CD4-positive, alpha-beta T cell treated with Interleukin-12 subunit alpha and Interleukin-12 subunit beta, for 1 hour (primary cell): ENCODE results near the gene PALS1.
A peak's percentile ranks its signal among the peaks of the same experiment; 100 is the strongest.

Source experiments
- DNase-seq: peaks from one replicate; pipeline ENCODE4 v3.0.0-alpha.2; 2020

Gene PALS1

GRCh38 chr14:67241411-67242167 lies at the start of gene PALS1:
TSS of gene PALS1 (plus strand) at chr14:67241435. CDS start at chr14:67279171, 37,736 bp downstream.
- DNase-seq = no peak

GRCh38 chr14:67191768-67192290 lies 49.4 kb upstream of the PALS1 start:
- DNase-seq = no peak

GRCh38 chr14:67192366-67192765 lies 48.9 kb upstream of the PALS1 start:
- no peak for DNase-seq

- no peak for DNase-seq
Observed at GRCh38 chr14:67195279-67195678, 46.0 kb upstream of the PALS1 start.

GRCh38 chr14:67199016-67199415 lies 42.2 kb upstream of the PALS1 start:
- DNase-seq = no peak

- no peak for DNase-seq
Observed at GRCh38 chr14:67207810-67208209, 33.4 kb upstream of the PALS1 start.

- DNase-seq = no peak
Observed at GRCh38 chr14:67218126-67218525, 23.1 kb upstream of the PALS1 start.

- DNase-seq = no peak
Observed at GRCh38 chr14:67221248-67221981, 19.8 kb upstream of the PALS1 start.

GRCh38 chr14:67221982-67222328 lies 19.3 kb upstream of the PALS1 start:
- no peak for DNase-seq

- no peak for DNase-seq
Observed at GRCh38 chr14:67225523-67225922, 15.7 kb upstream of the PALS1 start.

- no peak for DNase-seq
Observed at GRCh38 chr14:67228325-67228984, 12.8 kb upstream of the PALS1 start.

GRCh38 chr14:67232066-67232465 lies 9.2 kb upstream of the PALS1 start:
- no peak for DNase-seq

- no peak for DNase-seq
Observed at GRCh38 chr14:67232621-67233020, 8.6 kb upstream of the PALS1 start.

GRCh38 chr14:67237591-67237990 lies 3.6 kb upstream of the PALS1 start:
- no peak for DNase-seq

- DNase-seq = no peak
Observed at GRCh38 chr14:67239582-67239981, 1.7 kb upstream of the PALS1 start.

GRCh38 chr14:67240168-67240932 lies 885 bp upstream of the PALS1 start:
- peak; percentile 14 for DNase-seq

- DNase-seq = peak; percentile 92
Observed at GRCh38 chr14:67240978-67241410, 241 bp upstream of the PALS1 start.

GRCh38 chr14:67242168-67242420 lies 859 bp downstream of the PALS1 start:
- no peak for DNase-seq

GRCh38 chr14:67245104-67245503 lies 3.9 kb downstream of the PALS1 start:
- DNase-seq = no peak

- no peak for DNase-seq
Observed at GRCh38 chr14:67251573-67252226, 10.5 kb downstream of the PALS1 start.

- no peak for DNase-seq
Observed at GRCh38 chr14:67253076-67253635, 11.9 kb downstream of the PALS1 start.

GRCh38 chr14:67257906-67258305 lies 16.7 kb downstream of the PALS1 start:
- DNase-seq = no peak
